HG02938 (cell line): Measurements from ENCODE around the gene ZBTB39.
"Not testable (repeated sequence)": the region's sequence is repeated elsewhere in the genome, so short reads cannot be mapped to it uniquely, and the experiment has no call there.

Source experiments
- ATAC-seq: cut with Tn5 transposase; IDR thresholded peaks from one replicate; pipeline ENCODE4 v1.9.1; 2021; ENCODE audit warnings: mild to moderate bottlenecking, moderate library complexity; ENCODE audit not compliant: unreplicated experiment

ZBTB39 gene

DNA sequence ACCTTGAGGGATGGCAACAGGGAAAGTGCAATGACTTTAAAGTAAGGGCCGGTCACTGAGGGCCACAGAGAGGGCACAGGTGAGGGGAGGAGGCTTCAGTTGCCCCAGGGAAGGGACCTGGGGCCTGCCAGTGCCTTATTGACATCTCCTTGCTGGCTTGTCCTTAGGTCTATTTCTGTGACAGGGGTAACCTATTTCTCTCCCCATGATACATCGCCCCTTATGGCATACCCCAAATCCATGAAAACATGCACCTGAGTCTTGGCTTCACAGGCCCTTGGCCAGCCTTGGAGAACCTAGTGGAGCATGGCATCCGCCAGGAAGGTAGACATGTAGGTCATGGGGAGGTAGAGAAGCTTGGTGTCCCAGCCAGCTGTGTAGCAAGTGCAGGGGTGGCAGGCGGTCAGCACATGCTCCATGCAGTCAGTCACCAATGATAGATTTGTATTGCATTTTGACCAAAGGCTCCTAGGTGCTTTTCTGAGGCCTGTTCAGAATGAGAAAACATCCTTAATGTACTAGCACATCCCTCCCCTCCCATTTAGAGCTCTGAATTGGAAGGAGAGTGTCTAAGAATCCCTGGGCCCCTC is 25.3 kb downstream of the ZBTB39 start:
- ATAC-seq, result no peak

DNA sequence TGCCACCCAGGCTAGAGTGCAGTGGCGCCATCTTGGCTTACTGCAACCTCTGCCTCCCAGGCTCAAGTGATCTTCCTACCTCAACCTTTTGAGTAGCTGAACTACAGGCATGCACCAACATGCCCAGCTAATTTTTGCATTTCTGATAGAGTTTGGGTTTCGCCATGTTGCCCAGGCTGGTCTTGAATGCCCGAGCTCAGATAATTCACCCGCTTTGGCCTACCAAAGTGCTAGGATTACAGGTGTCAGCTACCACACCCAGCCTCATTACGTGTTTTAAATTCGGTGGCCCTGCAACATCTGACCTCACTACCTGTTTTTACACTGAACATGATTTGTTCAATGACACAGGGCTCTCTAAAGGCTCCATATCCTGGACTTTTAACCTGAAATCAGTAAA is 26.1 kb downstream of the ZBTB39 start:
- no peak for ATAC-seq

DNA sequence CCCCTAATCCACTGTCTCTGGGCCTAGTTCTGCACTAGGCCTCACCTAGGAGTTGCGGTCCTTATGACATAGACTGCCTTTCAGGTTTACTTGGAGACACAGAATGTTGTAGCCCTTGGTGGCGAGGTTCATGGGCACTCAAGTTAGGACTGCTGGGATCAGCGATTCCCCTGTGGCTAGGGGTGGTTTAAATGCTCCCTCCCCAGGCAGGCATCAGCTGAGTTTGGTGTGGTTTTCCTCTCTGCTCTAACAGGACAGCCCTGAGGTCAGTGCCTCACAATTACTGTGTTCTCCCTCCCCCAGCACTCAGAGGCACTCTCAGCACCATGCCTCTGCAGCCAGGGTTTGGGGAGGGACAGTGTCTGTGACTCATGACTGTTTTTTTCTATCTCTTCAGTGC is 26.7 kb downstream of the ZBTB39 start:
- no peak for ATAC-seq

DNA sequence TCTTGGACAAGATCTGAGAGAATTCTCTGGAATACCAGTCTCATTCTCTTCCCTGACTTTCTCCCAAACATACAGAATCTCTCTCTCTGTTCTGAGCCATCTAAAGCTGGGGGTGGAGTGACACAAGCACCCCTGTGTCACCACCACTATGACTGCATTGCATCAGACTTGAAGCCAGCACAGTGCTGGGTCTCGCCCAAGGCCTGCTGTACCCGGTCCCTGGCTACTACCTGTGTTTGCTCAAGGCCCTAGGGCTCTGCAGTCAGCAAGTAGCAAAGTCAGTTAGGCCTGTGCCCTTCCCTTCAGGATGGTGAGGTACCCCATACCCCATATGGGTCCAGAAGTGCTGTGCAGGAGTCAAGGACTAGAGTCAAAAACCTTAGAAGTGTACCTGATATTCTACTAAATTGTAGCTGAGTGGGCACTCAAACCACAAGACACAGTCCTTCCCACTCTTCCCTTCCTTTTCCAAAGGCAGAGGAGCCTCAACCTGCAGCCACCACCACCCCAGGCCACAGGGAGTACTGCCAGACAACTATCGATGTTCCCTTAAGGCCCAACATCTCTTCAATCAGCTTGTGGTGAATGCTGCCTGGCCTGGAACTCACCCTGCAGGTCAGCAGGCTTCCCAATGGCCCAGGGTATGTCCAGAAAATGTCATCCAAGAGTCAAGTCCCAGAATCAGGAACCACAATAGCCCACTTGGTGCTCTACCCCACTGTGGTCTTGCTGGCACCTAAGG is 27.8 kb downstream of the ZBTB39 start:
- ATAC-seq, result no peak

DNA sequence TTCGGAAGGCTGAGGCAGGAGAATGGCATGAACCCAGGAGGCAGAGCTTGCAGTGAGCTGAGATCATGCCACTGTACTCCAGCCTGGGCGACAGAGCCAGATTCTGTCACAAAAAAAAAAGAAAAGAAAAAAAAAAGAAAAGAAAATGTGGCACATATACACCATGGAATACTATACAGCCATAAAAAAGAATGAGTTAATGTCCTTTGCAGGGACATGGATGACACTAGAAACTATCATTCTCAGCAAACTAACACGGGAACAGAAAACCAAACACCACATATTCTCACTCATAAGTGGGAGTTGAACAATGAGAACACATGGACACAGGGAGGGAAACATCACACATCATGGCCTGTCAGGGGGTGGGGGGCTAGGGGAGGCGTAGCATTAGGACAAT is 29.0 kb downstream of the ZBTB39 start:
- not testable (repeated sequence) for ATAC-seq

DNA sequence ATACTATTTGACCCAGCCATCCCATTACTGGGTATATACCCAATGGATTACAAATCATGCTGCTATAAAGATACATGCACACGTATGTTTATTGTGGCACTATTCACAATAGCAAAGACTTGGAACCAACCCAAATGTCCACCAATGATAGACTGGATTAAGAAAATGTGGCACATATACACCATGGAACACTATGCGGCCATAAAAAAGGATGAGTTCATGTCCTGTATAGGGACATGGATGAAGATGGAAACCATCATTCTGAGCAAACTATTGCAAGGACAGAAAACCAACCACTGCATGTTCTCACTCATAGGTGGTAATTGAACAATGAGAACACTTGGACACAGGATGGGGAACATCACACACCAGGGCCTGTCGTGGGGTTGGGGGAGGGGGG is 32.1 kb downstream of the ZBTB39 start:
- not testable (repeated sequence) for ATAC-seq

DNA sequence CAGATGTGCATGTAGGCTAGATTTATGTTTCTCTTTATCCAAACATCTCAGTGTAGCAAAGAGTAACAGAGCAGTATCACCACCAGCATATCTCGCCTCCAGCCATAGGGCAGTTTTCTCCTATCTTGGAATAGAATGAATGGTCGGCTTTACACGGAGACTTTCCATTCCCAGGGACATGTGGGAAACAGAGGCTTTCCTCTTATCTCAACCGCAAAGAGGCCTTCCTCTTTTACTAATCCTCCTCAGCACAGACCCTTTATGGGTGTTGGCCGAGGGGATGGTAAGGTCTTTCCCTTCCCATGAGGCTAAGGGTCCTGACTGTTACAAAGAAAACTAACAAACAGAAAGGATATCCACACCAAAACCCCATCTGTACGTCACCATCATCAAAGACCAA is 37.4 kb downstream of the ZBTB39 start:
- ATAC-seq, result not testable (repeated sequence)

DNA sequence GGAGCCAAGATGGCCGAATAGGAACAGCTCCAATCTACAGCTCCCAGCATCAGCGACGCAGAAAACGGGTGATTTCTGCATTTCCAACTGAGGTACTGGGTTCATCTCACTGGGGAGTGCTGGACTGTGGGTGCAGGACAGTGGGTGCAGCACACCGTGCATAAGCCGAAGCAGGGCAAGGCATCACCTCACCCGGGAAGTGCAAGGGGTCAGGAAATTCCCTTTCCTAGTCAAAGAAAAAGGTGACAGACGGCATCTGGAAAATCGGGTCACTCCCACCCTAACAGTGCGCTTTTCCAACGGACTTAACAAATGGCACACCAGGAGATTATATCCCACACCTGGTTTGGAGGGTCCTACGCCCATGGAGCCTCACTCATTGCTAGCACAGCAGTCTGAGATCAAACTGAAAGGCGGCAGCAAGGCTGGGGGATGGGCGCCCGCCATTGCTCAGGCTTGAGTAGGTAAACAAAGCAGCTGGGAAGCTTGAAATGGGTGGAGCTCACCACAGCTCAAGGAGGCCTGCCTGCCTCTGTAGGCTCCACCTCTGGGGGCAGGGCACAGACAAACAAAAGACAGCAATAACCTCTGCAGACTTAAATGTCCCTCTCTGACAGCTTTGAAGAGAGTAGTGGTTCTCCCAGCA is 40.2 kb downstream of the ZBTB39 start:
- not testable (repeated sequence) for ATAC-seq

DNA sequence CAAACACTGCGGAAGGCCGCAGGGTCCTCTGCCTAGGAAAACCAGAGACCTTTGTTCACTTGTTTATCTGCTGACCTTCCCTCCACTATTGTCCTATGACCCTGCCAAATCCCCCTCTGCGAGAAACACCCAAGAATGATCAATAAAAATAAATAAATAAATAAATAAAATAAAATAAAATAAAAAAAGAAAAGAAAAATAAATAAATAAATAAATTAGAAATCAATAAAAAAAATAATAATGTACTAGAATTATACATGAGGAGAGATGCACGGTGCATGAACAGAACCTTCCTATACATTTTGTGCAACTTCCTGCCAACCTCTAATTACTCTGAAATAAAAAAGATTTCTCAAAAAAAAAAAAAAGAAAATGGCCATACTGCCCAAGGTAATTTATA is 41.2 kb downstream of the ZBTB39 start:
- not testable (repeated sequence) for ATAC-seq

DNA sequence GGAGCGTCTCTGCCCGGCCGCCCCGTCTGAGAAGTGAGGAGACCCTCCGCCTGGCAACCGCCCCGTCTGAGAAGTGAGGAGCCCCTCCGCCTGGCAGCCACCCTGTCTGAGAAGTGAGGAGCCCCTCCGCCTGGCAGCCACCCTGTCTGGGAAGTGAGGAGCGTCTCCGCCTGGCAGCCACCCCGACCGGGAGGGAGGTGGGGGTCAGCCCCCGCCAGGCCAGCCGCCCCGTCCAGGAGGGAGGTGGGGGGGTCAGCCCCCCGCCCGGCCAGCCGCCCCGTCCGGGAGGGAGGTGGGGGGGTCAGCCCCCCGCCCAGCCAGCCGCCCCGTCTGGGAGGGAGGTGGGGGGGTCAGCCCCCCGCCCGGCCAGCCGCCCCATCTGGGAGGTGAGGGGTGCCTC is 42.8 kb downstream of the ZBTB39 start:
- ATAC-seq, result not testable (repeated sequence)

DNA sequence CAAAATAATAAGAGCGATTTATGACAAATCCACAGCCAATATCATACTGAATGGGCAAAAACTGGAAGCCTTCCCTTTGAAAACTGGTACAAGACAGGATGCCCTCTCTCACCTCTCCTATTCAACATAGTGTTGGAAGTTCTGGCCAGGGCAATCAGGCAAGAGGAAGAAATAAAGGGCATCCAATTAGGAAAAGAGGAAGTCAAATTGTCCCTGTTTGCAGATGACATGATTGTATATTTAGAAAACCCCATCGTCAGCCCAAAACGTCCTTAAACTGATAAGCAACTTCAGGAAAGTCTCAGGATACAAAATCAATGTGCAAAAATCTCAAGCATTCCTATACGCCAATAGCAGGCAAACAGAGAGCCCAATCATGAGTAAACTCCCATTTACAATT is 44.1 kb downstream of the ZBTB39 start:
- not testable (repeated sequence) for ATAC-seq

DNA sequence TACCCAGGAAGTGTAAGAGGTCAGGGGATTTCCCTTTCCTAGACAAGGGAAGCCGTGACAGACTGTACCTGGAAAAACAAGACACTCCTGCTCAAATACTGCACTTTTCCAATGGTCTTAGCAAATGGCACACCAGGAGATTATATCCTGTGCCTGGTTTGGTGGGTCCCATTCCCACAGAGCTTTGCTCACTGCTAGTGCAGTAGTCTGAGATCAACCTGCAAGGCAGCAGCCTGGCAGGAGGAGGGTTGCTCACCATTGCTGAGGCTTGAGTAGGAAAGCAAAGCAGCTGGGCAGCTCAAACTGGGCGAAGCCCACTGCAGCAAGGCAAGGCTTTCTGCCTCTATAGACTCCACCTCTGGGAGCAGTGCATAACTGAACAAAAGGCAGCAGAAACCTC is 47.9 kb downstream of the ZBTB39 start:
- ATAC-seq, result no peak

DNA sequence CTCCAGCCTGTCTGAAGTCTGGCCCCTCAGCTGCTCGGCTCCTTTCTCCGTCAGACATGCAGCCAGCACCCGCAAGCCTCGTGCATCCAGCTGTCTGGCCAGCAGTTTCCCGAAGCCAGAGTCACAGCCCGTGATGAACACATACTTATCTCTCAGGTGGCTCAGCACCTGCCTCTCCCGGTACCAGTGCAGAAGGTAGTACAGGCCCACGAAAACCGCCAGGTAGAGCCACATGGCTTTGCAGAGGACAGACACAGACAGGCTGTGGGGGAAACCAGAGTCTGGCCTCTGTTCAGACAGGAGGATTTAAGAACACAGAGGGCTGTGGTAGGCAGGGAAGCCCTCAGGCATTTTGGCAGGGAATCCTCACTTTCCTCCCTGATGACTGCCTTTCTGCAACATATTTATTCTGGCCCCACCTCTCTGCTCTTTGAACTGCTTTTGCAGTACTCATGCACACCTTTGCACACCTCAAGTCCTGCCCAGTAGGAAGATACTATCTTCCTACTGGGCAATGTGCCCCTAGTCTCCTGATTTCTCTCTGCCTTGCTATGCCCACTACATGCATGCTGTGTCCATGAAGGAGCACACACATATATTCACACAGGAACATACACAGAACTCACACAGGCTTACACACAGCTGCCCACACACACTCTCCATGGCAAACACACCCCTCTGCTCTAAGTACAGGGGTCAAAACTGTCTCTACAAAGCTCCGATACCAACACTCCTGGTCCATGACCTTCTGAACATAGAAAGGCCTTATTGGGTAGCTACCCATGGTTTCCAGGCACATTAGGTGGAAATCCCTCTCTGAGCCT is 48.9 kb downstream of the ZBTB39 start, which contains the start of gene RDH16:
Gene RDH16 (minus strand): TSS at position 380 of the 824 bp plus-strand sequence. CDS start 146 bp downstream, at position 234.
- no peak for ATAC-seq

DNA sequence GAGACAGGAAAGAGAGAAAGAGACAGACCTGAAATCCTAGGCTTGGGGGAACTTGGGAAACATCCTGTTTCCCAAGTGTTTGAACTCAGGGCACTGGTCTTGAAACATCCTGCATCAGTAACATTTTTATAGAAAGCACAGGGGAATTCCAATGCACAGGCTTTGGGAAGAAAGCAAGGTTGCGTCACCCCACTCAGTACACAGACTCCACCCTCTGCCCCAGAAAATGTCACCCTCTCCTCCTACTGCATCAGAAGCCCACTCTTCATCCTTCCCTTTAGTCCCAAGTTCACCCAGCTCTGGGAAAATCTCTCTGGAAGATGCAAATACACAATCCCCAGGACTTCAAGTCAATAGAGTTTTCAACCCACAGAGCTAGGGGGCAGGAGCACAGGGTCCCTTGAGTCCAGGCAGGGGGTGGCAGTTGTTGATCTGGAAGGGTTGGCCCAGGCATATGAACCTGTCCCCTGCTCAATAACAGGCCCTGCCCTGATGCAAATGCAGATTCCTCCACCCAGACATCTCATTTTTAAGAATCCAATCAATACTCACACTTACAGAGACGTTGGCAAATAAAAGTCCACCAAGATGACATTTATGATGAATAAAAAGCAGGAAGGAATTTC is 50.6 kb downstream of the ZBTB39 start:
- no peak for ATAC-seq

DNA sequence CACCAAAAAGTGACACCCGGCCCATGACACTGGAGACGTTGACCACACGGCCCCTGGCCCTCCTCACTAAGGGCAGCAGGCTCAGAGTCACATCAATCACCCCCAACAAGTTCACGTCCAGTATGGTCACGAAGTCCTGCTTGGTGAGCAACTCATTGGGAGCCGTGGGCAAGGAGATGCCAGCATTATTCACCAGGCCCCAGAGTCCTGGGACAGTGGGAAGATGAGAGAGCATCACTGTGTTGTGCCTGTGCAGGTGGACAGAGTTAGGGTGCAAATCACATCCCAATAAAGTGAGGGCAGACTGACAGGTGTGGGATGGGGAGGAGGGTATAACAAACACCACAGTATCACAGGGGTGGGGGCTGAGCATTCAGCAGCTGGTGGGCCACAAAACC is 51.4 kb downstream of the ZBTB39 start:
- no peak for ATAC-seq

DNA sequence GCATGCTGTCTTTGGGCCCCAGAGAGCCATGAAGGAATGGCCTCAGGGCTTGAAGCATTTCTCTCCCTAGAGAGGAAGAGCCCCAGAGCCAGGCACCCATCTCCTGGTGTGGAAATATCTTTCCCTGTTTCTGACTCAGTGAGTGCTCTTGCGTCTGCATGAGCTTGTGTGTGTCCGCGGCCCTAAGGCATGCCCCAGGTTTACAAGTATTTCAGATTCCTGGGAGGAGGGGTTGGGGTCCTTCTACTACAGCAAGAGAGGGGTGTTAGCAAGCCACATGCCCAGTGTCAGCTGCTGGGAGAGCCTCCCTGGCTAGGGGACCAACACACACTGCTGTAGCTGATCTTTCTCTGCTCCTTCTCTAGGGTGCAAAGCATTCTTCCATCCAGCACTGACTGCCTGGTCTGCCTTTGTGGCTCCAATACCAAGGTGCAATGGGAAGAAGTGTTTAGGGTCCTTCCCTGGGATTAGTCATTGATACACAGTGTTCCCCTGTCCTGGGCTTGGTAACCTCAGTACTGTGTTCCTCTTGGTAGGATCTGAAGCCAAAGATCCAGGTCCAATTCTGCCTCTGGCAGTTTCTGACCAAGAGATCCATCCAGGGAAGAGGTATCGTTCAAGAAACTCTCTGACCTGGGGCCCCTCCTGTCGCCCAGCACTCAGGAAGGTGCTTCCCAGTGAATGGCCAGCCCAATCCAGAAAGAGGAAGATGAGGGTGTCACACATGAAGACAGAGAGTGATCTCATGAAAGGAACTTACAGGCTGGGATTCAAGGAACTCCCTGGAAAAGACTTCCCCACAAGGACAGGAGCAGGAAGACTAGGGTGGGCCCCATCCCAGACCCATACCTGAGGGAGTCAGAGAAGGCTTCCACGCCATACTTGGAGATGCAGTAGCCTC is 52.0 kb downstream of the ZBTB39 start:
- ATAC-seq, result no peak

DNA sequence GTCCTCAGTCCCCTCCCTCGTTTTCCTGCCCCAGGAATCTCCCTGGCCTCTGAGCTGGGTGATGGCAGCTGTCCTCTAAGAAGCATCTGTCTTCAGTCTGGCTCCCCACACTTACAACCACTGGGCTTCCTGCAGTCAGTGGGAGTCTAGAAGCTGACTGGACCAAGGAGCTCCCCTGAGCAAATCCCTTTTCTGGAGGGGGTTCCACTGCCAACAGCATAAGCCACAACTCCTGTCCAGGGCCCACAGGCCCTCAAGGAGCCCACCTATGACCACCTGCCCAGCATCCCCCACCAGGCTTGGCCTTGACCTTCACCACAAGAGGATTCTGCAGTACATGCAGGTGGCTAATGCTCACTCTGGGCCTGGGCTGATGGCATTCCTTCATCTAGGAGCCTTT is 53.0 kb downstream of the ZBTB39 start:
- ATAC-seq, result no peak

DNA sequence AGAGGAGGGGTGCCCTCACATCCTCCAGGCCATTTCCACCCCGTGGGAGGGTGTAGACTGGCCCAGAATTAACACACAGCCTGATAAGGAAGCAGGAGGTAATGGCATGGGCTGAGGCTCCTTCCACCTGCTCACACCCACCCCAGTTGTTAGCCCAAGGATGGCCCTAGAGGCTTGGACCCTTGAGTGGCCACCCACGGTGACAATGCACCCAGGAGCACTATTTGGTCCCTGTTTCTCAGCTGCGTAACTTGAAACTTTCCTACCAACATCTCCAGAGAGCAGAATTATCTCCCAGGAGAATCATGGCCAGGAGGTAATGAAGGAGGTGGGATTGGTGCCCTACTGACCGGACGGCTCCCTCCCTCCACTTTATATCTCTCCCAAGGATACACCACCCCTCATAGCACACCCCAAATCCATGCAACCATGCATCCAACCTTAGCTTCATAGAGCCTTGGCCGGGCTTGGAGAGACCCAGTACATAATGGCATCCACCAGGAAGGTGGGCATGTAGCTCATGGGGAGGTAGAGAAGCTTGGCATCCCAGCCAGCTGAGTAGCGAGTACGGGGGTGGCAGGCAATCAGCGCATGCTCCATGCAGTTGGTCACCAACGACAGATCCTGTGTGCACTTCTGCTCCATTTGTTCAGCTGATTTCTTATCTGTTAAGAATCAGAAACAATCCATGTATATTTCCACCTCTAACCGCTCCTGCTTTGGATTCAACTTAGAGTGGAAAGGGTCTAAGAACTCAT is 54.6 kb downstream of the ZBTB39 start:
- ATAC-seq, result no peak

DNA sequence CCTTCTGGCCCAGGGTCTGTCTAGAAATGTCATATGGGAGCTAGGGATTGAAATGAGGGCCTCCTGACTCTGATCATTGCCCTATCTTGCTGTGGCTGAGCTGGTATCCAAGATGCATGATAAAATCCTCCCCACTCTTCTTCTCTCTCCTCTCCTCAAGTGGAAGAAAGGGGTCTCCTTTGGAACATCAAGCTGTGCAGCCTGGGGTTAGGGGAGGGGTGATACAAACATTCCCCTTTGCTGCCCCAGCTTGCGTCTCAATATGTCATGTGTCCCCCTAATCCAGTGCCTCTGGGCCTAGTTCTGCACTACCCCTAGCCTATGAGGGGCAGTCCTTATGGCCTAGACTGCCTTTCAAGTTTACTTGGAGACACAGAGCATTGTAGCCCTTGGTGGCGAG is 57.5 kb downstream of the ZBTB39 start:
- no peak for ATAC-seq
